Stimulated activated CD8-positive, alpha-beta memory T cell treated with anti-CD3 and anti-CD28 coated beads, Interleukin-12 subunit alpha, Interleukin-12 subunit beta, amount 100 ng/mL, for 1 hour (primary cell): ENCODE results near the gene STAU1.
A peak's percentile ranks its signal among the peaks of the same experiment; 100 is the strongest.
"Not testable (repeated sequence)": the region's sequence is repeated elsewhere in the genome, so short reads cannot be mapped to it uniquely, and the experiment has no call there.

Experiments
- DNase-seq: peaks from one replicate; pipeline ENCODE4 v3.0.0-alpha.2; 2020; ENCODE audit warnings: low read depth

STAU1 gene, protein sequence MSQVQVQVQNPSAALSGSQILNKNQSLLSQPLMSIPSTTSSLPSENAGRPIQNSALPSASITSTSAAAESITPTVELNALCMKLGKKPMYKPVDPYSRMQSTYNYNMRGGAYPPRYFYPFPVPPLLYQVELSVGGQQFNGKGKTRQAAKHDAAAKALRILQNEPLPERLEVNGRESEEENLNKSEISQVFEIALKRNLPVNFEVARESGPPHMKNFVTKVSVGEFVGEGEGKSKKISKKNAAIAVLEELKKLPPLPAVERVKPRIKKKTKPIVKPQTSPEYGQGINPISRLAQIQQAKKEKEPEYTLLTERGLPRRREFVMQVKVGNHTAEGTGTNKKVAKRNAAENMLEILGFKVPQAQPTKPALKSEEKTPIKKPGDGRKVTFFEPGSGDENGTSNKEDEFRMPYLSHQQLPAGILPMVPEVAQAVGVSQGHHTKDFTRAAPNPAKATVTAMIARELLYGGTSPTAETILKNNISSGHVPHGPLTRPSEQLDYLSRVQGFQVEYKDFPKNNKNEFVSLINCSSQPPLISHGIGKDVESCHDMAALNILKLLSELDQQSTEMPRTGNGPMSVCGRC

GRCh38 chr20:49187851-49188641 lies at the start of gene STAU1:
Gene STAU1 (minus strand): TSS chr20:49188334. CDS start chr20:49166201, 22,133 bp downstream.
- peak; percentile 88 for DNase-seq

DNA sequence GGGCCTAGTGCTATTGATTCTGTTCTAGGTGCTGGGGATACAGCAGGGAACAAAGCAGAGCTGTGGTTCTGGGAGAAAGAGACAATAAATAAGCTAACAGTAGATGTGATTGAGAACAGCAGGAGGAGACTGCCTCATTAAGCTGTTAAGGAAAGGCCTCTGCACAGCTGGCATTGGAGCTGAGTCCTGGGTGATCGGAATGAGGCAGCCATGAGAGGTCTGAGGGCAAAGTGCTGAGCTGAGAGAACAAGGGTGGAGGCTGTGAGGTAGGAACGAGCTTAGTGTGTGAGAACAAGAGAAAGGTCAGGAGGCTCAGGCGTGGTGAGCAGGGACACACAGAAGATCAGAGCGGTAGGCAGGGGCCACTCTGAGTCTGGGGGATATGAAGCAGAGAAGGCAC lies 49.4 kb upstream of the STAU1 start:
- no peak for DNase-seq

DNA sequence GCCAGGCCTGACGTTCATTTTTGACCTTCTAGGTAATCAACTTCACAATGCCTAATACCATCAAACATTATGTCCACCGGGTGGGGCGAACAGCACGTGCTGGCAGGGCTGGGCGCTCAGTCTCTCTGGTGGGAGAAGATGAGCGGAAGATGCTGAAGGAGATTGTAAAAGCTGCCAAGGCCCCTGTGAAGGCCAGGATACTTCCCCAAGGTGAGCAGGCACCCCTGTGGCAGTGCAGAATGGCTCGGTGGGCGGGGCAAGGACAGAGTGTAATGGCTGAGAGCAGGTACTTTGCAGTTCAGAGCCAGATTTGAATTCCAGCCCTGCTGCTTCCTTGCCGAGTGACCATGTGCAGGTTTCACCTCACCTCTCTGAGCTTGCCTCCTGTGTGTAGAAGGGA lies 48.2 kb upstream of the STAU1 start:
- no peak for DNase-seq

DNA sequence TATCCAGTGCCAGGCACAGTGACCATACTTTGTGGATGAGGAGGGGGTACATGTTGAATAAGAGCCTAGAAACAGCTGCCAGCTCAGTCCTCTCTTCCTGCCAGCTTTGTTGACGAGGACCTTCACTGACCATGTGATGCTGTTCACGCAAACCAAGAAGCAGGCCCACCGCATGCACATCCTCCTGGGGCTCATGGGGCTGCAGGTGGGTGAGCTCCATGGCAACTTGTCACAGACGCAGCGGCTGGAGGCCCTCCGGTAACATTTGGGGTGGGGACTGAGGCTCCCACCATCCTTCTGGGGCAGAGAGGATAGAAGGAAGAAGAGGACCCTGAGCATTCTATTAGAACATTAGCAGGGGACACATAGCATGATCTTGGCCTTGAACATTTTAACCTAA lies 46.7 kb upstream of the STAU1 start:
- no peak for DNase-seq

GRCh38 chr20:49233226-49233625 lies 45.1 kb upstream of the STAU1 start:
- DNase-seq = no peak

- DNase-seq = no peak
Observed at GRCh38 chr20:49231471-49231870, 43.3 kb upstream of the STAU1 start.

DNA sequence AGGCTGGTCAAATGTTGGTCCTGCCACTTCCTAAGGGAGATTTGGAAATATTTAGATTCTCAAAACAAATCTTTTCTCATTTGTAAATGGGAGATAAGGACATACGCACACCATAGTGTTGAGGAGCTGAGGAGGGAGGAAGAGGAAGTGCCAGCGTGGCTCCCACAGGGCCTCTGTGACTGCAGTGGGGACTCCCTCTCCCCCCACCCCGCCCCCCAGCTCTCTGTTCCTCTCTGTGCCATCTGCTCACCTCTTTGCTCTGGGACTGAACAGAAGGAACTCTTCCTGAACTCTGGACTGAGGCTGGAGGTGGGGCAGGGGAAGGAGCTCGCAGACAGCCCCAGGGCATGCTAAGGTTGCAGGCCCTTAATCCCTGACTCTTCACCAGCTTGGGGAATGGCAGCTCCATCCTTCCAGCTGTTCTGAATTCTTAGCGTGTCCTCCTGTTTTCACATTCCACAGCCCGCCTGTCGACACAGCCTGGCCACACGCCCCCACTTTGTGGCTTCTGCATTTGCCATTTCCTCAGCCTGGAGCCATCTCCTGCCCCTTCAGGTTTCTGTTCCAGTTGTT lies 42.5 kb upstream of the STAU1 start:
- no peak for DNase-seq

- DNase-seq = no peak
Observed at GRCh38 chr20:49230021-49230420, 41.9 kb upstream of the STAU1 start.

GRCh38 chr20:49229381-49229780 lies 41.2 kb upstream of the STAU1 start:
- DNase-seq = no peak

GRCh38 chr20:49228676-49229075 lies 40.5 kb upstream of the STAU1 start:
- DNase-seq = no peak

GRCh38 chr20:49225896-49226295 lies 37.8 kb upstream of the STAU1 start:
- no peak for DNase-seq

DNA sequence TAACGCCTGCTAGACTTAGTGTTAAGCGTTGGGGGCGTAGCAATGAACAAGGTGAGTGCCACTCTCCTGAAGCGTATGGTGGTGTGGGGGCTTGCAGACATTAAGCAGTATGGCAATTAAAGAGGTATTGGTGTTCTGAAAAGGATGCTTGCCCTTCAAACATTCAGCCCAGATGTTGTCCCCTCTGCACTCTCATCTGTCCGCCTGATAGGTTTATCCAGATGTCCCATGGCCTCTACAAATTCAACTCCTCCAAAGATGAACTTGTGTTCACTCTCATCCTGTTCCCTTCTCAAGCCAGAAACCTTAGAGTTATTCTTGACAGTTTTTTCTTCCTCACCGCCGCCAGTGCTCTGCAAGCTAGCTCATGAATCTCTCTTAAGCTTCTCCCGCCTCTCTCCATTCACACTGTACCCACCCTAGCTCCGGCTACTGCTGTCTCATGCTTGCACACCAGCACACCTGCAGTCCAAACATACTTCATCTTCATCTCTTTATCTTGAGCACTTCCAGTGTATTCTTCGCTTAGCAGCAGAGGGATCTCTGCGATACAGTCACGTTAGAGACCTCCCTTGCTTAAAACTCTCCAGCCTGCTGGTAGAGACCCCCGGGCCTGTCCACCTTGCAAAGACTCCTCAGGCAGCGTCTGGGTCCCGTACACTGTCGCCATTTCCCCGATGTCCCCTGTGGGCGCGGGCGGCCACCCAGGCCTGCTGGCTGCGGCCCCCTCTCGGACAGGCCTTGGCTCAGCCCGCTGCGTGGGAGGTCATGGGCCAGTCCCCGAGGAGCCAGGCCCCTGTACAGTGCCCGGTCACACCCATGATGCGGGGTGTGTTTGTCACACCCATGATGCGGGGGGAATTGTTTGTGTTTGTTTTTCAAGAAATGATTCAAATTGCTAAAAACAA lies 32.0 kb upstream of the STAU1 start:
- DNase-seq = no peak

- DNase-seq = peak; percentile 96
Observed at GRCh38 chr20:49219091-49219923, 31.2 kb upstream of the STAU1 start, which contains the start of gene DDX27. Gene DDX27 (plus strand): TSS chr20:49219416. CDS start chr20:49219449, 33 bp downstream.

DNA sequence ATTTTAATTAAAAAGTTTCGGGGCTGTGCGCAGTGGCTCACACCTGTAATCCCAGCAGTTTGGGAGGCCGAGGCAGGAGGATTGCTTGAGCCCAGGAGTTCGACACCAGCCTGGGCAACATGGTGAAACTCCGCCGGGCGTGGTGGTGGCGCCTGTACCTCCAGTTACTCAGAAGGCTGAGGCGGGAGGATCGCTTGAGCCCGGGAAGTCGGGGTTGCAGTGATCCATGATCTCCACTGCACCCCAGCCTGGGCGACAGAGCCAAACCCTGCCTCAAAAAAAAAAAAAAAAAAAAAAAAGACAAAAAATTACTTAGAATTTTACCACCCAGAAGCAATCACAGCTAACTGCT lies 30.6 kb upstream of the STAU1 start:
- not testable (repeated sequence) for DNase-seq

- peak; percentile 95 for DNase-seq
Observed at GRCh38 chr20:49216991-49217578, 29.0 kb upstream of the STAU1 start.

DNA sequence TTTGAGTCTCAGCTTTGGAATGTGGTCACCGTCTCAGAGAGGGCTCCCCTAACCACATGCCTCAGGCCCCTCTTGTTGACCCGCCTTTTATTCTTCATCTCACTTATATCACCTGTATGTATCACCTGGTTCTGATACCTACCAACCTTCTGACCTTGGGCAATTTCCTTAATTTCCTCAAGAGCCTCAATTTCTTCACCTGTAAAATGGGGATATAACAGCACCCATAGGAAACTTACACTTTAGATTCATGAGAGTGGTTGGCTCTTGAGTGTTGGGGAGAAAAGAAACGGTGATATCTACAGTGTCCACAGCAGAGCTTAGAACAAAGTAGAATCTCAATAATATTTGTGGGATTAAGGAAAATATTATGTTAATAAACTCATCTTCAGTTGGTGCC lies 27.1 kb upstream of the STAU1 start:
- DNase-seq = no peak

- DNase-seq = no peak
Observed at GRCh38 chr20:49214571-49214970, 26.4 kb upstream of the STAU1 start.

- DNase-seq = no peak
Observed at GRCh38 chr20:49210757-49211110, 22.6 kb upstream of the STAU1 start.

DNA sequence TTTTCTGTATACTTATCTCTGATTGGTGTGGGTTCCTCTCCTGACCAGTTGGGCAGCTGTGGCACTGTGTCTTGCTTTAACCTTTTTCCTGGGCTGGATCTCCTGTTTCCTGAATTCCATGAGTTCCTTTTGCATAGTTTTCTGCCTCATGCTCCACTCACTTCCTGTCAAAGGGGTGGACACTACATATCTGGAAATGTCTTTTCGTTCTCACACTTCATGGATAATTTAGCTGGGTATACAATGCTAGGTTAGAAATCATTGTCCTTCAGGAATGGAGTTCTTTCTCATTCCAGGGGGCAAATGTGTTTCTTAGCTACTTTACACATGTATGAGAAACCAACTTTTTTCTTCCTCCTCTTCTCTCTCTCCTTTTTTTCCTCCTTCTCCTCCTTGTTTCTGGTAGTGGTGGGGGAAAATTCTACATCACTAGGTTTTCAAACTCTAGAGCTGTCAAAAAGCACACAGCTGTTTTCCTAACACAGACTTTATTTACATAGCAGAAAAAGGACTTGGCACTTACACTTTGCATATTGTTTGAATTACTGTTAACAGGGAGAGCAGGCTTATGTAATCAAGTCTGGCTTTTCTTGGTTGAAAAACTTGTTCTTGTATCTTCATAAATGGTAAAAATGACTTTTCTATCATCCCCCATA lies 22.1 kb upstream of the STAU1 start:
- DNase-seq = no peak

GRCh38 chr20:49207076-49207475 lies 18.9 kb upstream of the STAU1 start:
- DNase-seq = no peak
